ENCODE results near the gene IFNAR2.

IFNAR2 gene

GRCh38 chr21:33270986-33271385 is 41.2 kb downstream of the IFNAR2 start:
- no peak for DNase-seq

DNA sequence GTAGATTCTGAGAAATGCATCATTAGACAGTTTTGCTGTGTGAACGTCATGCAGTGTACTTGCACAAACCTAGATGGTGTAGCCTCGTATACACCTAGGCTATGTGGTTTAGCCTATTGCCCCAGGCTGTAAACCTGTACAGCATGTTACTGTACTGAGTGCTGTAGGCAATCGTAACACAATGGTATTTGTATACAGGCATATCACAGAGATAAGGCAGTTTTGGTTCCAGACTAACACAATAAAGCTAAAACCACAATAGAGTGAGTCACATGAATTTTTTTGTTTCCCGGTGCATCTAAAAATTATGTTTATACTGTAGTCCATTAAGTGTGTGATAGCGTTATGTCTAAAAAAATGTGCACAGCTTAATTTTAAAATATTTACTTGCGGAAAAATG is 43.3 kb downstream of the IFNAR2 start:
- no peak for DNase-seq

DNA sequence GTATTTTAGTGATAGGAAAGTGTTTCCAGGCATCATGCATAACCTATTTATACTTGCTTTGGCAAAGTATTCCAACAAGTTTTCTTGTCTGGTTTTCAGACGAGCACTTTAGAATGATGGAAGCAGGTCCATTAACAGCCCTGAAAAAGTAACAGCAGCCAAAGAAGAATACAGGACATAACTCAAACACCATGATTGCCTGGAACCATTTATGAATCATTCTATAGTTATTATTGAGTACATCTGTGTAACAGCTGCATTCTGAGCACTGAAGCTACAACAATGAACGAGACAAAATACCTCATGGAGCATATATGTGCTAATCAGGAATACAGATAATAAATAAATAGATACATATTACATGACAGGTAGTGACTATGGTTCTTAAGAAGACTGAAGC is 49.0 kb downstream of the IFNAR2 start:
- no peak for DNase-seq

- DNase-seq = no peak
Observed at GRCh38 chr21:33279330-33279820, 49.6 kb downstream of the IFNAR2 start.
